Esophagus squamous epithelium (tissue), 5 donors: ENCODE measurements around the gene SERP2. TPM values are rescaled to one million over a fixed set of nuclear protein-coding genes. Genes with fewer than 3 reads are reported as not detected.
A peak's percentile ranks its signal among the peaks of the same experiment; 100 is the strongest.

ENCODE experiments used
- DNase-seq: peaks from one replicate; lab custom pipeline; 2025; lab: John Stamatoyannopoulos, UW
- H3K27ac ChIP-seq, 4 donors: fragments of 200-600 bp; sonication (generic); one replicate each; pipeline ENCODE4 v1.5.1; 2016 to 2019; ENCODE audit warnings: mild to moderate bottlenecking in 1 of 4
- H3K27me3 ChIP-seq, 4 donors: fragments of 200-600 bp; sonication (generic); 1 replicate in 3 of 4; 2 replicates in 1 of 4; pipeline versions ENCODE4 v1.5.1 to v1.6.0; 2017 to 2021; ENCODE audit warnings: antibody characterized with exemption in 1 of 4
- H3K36me3 ChIP-seq, 3 donors: fragments of 200-600 bp; sonication (generic); one replicate each; pipeline ENCODE4 v1.5.1; 2016 to 2019
- H3K4me1 ChIP-seq, 3 donors: fragments of 200-600 bp; sonication (generic); one replicate each; pipeline ENCODE4 v1.5.1; 2017 to 2019
- H3K4me3 ChIP-seq, 4 donors: fragments of 200-600 bp; sonication (generic); 1 replicate in 3 of 4; 2 replicates in 1 of 4; pipeline ENCODE4 v1.5.1; 2016 to 2019; ENCODE audit warnings: mild to moderate bottlenecking in 2 of 4, moderate library complexity in 1 of 4
- H3K9me3 ChIP-seq, 3 donors: fragments of 200-600 bp; sonication (generic); one replicate each; pipeline ENCODE4 v1.5.1; 2016 to 2019
- CTCF ChIP-seq, 6 experiments: fragments of 450-650 bp in 4 of 6; fragments of 200-600 bp in 2 of 6; sonication (generic) in 2 of 6; IDR thresholded peaks; one replicate each; pipeline ENCODE4 v1.5.1; 2016 to 2019; ENCODE audit warnings: antibody characterized with exemption in 6 of 6, mild to moderate bottlenecking in 4 of 6, moderate library complexity in 4 of 6
- POLR2A ChIP-seq, 4 donors: fragments of 450-650 bp; IDR thresholded peaks; one replicate each; pipeline ENCODE4 v1.6.1; 2017; ENCODE audit warnings: antibody characterized with exemption in 4 of 4, mild to moderate bottlenecking in 4 of 4, moderate library complexity in 3 of 4
- WGBS, 2 donors: methylation state at CpG; one replicate each; pipeline ENCODE4 v1.1.5; 2018; 5-methylcytosine and 5-hydroxymethylcytosine counted together
- intact Hi-C: fragments of 100-400 bp; cut with DNase I; formaldehyde crosslinking; loops from one replicate; pipeline ENCODE4 v1.15.0; 2022
- total RNA-seq, 4 donors: library from RNA; depleted of rRNA; stranded (reverse); fragments of >200 nt; gene quantifications; one replicate each; pipeline ENCODE4 v1.1.0, GENCODE V29; 2016
- donor health status: DM: yes; HTN: yes; CAD: no.

The SERP2 gene
- total RNA-seq, 4 donors from 2014 or later: 0.35 to 3.6 (median 1.5) TPM

DNA sequence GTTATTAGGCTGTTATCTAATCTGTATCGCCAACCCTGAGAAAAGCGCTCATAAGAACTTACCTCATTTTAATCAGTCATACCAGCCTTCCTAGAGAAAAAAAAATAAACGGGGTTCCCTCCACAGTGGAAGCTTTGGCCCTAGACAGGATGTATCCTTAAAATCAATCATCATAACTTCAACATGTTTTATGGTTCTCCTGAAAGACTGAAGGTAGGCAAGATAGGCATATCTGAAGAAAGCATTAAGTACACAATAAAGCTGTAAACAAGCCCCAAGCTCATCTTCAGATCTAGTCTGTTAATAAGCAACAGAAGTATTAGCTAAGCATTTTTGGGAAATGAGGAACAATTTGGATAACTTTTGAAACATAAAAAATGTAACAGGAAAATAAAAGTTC lies 18.7 kb upstream of the SERP2 start:
- TF ChIP-seq CTCF (IDR thresholded peaks at IDR 0.05): no peak
- no peak for TF ChIP-seq POLR2A (IDR thresholded peaks at IDR 0.05)
- H3K4me3 ChIP-seq: no peak overlapping the region
- no peaks in the 10 kb centered on the region for H3K9me3 ChIP-seq
- no peaks in the 10 kb centered on the region for H3K36me3 ChIP-seq
- 74 to 77% methylated on average over 3 of the region's 3 CpGs for WGBS, 2 donors
- H3K27me3 ChIP-seq: no peaks in the 10 kb centered on the region
- intact Hi-C loops: no loop called here
- no peak overlapping the region for H3K27ac ChIP-seq
- DNase-seq: no peak
- H3K4me1 ChIP-seq: no peaks in the 10 kb centered on the region

GRCh38 chr13:44355621-44356020 lies 18.0 kb upstream of the SERP2 start:
- Histone ChIP-seq H3K27ac (no peak overlapping the region), H3K36me3 (no peaks in the 10 kb centered on the region), H3K27me3 (no peaks in the 10 kb centered on the region), H3K9me3 (no peaks in the 10 kb centered on the region), H3K4me1 (no peaks in the 10 kb centered on the region), H3K4me3 (no peak overlapping the region)
- no peak for TF ChIP-seq POLR2A (IDR thresholded peaks at IDR 0.05)
- TF ChIP-seq CTCF (IDR thresholded peaks at IDR 0.05): no peak
- intact Hi-C loops: no loop called here
- DNase-seq: no peak
- WGBS, 2 donors: 62 to 86% methylated on average over 3 of the region's 3 CpGs

- WGBS, 2 donors: 50 to 82% methylated on average over 1 of the region's 1 CpG
- Histone ChIP-seq H3K27ac (no peak overlapping the region), H3K36me3 (no peaks in the 10 kb centered on the region), H3K27me3 (no peaks in the 10 kb centered on the region), H3K9me3 (no peaks in the 10 kb centered on the region), H3K4me3 (no peak overlapping the region), H3K4me1 (no peaks in the 10 kb centered on the region)
- intact Hi-C loops: no loop called here
- TF ChIP-seq POLR2A (IDR thresholded peaks at IDR 0.05): no peak
- TF ChIP-seq CTCF (IDR thresholded peaks at IDR 0.05): no peak
- DNase-seq: no peak
These were observed 13.6 kb upstream of the SERP2 start for GRCh38 chr13:44359983-44360375.

- TF ChIP-seq CTCF (IDR thresholded peaks at IDR 0.05): no peak
- TF ChIP-seq POLR2A (IDR thresholded peaks at IDR 0.05): no peak
- Histone ChIP-seq H3K4me1 (no peaks in the 10 kb centered on the region), H3K4me3 (no peak overlapping the region), H3K27me3 (no peaks in the 10 kb centered on the region), H3K36me3 (no peaks in the 10 kb centered on the region), H3K9me3 (no peaks in the 10 kb centered on the region), H3K27ac (no peak overlapping the region)
- WGBS, 2 donors: 74 to 77% methylated on average over 10 to 11 of the region's 11 CpGs
- intact Hi-C loops: no loop called here
- no peak for DNase-seq
These were observed 11.1 kb upstream of the SERP2 start for GRCh38 chr13:44362394-44363040.

- no peak for TF ChIP-seq CTCF (IDR thresholded peaks at IDR 0.05)
- TF ChIP-seq POLR2A (IDR thresholded peaks at IDR 0.05): no peak
- H3K4me3 ChIP-seq: no peak overlapping the region
- peaks cover 0 to 7% (median 0%) of the 10 kb centered on the region in 3 donors for H3K4me1 ChIP-seq
- H3K9me3 ChIP-seq: no peaks in the 10 kb centered on the region
- no peaks in the 10 kb centered on the region for H3K36me3 ChIP-seq
- no peak for DNase-seq
- intact Hi-C loops: no loop called here
- no peaks in the 10 kb centered on the region for H3K27me3 ChIP-seq
- peak overlapping the region in 1 of 4 donors; percentile 7 for H3K27ac ChIP-seq
- WGBS, 2 donors: 58 to 79% methylated on average over 10 to 11 of the region's 11 CpGs
These were observed 9.8 kb upstream of the SERP2 start for GRCh38 chr13:44363631-44364344.
